ENCODE results near the gene VENTX.
"Not testable (repeated sequence)": the region's sequence is repeated elsewhere in the genome, so short reads cannot be mapped to it uniquely, and the experiment has no call there.

The VENTX gene

DNA sequence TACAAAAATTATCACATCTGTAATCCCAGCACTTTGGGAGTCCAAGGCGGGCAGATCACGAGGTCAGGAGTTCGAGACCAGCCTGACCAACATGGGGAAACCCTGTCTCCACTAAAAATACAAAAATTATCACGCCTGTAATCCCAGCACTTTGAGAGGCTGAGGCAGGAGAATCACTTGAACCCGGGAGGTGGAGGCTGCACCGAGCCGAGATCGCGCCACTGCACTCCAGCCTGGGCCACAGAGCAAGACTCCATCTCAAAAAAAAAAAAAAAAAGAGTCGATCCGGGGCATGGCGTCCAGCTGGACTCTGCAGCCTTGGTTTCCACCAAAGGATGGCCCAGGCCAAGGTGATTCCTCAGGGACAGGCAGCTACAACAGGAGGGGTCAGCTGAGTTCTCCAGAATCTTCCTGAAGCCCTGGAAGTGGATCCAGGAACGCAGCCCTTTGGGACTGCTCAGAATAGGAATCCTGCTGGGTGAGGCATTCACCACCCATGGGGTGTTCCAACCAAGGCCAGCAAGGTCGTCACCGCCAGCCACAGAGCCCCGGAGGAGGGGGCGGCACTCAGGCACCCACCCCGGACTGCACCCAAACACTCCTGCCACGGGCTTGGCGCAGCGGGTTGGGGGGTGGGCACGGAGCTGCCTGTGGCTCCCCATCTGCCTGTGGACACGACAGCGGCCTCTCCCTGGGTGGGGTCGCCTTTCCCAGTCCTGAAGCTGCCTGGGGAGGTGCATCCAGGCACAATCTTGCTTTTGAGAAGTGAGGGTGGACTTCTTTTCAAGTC, 19.7 kb upstream of the VENTX start:
- DNase-seq, result no peak

DNA sequence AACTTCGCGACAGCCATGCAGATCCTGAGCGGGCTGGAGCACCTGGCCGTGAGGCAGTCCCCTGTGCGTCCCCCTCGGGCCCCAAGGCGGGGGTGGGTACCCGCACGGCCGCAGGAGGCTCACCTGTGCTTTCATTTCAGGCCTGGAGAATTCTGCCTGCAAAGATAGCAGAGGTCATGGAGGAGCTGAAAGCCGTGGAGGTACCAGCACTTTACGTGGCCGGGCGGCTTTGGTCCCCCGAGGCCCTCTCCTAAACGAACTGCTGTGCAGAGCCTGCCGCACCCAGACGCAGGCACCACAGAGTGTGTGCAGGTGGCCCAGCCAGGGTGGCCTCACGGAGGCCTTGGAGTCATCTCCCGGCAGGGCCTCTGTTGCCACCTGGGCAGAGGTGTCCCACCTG, 18.8 kb upstream of the VENTX start:
- no peak for DNase-seq

DNA sequence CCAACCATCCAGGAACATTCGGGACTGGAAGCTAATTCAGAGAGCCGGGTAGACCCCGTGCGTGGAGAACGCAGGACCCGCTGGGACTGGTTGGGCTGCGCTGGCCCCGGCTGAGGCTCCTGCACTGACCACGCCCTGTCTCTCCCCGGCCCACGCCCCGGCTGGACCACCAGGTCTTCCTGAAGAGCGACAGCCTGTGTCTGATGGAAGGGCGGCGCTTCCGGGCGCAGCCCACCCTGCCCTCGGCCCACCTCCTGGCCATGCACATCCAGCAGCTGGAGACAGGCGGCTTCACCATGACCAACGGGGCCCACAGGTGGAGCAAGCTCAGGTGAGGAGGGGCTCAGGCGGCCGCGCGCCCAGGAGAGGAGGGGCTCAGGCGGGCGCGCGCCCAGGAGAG, 17.9 kb upstream of the VENTX start:
- DNase-seq, result no peak

- DNase-seq, result no peak
These were observed 16.3 kb upstream of the VENTX start for GRCh38 chr10:133221331-133221730.

GRCh38 chr10:133221756-133222155, 15.9 kb upstream of the VENTX start:
- not testable (repeated sequence) for DNase-seq

DNA sequence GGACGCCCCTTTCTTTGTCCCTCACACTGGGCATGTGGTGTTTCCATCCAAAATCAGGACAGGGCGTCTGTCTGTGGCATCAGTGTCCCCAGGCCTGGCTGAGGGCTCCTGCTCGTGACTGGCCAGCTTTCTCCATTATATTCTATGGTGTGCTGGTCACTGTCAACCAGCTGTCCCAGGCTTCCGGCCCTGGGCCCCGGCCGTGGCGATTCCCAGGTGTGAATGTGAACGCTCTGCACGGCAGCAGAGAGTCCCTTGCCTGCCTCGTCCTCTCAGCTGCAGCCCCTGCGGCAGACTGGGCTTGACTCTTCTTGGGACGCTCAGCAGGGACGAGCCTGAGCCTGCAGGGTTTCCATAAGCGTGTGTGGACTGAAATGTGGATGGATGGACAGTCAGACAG, 13.6 kb upstream of the VENTX start:
- DNase-seq, result no peak

DNA sequence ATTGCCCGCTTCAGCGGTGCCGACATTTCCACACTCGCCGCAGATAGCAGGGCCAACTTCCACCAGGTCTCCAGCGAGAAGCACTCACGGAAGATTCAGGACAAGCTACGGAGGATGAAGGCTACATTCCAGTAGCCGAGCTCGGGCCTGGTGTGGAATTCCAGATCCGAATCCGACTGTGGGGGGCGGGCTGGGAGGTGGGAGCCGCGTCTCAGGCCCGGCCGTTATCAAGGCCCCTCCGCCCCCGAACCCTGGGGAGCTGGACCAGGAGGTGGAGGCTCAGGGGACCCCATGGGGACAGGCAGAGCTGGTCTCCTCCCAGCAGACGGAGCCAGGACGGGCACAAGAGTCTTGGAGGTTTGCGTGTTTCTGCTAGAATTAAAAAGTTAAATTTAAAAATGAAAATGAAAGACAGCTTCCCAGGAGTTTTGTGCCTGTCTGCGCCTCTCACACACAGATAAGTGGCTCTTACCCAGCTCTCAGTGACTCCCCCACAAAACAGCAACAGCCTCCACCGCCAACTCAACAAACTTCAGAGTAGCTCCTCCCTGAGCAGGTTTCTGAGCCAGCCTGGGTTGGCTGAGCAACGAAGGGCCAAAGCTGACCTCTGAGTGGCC, 12.8 kb upstream of the VENTX start:
- DNase-seq, result no peak

GRCh38 chr10:133225707-133226191, 11.9 kb upstream of the VENTX start:
- no peak for DNase-seq

- no peak for DNase-seq
These were observed 11.3 kb upstream of the VENTX start for GRCh38 chr10:133226251-133226808.

GRCh38 chr10:133227256-133227655, 10.4 kb upstream of the VENTX start:
- no peak for DNase-seq

DNA sequence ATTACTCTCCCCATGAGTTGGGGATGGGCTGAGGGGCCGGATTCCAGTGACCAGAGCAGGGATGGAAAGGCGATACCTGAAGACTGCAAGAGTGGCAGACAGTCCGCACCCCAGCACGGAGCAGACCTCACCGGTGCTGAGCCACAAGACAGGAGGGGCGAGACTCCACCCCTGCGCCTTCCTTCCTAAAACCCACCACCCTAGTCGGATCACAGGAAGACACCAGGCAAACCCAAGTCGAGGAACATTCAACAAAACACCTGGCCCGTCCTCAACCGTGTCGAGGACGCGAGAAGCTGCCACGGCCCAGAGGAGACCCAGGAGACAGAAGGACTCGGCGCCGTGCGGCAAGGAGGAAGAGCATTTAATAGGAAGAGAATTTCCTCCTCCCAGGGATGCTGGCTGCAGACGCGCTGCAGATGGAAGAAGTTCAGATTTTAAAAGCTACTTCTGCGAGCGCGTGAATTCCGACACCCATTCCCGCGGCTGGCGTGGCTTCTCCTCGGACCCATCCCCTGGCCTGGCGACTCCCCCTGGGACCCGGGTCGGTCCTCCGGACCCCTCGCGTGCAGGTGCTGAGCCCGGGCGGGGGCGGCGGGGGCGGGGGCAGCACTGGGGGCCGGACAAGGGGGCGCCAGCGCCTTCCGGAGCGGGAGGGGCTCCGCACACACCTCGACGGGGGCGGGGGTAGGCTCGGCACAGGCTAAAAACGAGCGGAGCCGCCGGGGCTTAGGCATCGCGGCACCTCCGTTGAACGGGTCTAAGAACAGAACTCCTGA, 8.2 kb upstream of the VENTX start:
- DNase-seq, result no peak

DNA sequence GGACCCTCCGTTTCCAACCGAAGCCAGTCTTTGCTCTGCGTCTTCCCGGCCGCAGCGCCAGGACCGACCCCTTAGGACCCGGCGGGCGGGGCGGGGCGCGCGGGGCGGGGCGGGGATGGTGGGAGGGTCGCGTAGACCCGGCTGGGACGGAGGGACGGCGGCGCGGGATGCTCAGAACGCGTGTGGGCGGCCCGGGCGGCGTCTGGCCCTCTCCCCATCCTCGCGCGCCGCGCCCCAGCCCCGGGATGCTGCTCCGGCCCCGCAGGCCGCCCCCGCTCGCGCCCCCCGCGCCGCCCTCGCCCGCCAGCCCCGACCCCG, 7.7 kb upstream of the VENTX start, which contains the start of gene UTF1:
Gene UTF1 (plus strand): TSS at position 174 of the 318 bp plus-strand sequence. CDS start 72 bp downstream, at position 246.
- DNase-seq, result no peak

DNA sequence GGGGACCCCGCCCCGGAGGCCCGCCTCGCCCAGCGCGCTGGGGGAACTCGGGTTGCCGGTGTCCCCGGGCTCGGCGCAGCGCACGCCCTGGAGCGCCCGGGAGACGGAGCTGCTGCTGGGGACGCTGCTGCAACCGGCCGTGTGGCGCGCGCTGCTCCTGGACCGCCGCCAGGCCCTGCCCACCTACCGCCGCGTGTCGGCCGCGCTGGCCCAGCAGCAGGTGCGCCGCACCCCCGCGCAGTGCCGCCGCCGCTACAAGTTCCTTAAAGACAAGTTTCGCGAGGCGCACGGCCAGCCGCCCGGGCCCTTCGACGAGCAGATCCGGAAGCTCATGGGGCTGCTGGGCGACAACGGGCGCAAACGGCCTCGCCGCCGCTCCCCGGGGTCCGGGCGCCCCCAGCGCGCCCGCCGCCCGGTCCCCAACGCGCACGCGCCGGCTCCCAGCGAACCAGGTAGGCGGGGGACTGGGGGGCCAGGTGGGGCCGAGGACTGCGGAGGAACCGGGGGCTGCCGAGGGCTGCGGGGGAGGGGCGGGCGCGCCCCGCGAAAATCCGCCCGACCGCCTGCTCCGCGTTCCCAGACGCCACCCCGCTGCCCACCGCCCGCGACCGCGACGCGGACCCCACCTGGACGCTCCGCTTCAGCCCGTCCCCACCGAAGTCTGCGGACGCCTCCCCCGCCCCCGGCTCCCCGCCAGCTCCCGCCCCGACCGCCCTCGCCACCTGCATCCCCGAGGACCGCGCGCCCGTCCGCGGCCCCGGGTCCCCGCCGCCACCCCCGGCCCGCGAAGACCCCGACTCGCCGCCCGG, 7.1 kb upstream of the VENTX start:
- DNase-seq, result peak; percentile 22

- no peak for DNase-seq
These were observed 6.3 kb upstream of the VENTX start for GRCh38 chr10:133231244-133231945.

DNA sequence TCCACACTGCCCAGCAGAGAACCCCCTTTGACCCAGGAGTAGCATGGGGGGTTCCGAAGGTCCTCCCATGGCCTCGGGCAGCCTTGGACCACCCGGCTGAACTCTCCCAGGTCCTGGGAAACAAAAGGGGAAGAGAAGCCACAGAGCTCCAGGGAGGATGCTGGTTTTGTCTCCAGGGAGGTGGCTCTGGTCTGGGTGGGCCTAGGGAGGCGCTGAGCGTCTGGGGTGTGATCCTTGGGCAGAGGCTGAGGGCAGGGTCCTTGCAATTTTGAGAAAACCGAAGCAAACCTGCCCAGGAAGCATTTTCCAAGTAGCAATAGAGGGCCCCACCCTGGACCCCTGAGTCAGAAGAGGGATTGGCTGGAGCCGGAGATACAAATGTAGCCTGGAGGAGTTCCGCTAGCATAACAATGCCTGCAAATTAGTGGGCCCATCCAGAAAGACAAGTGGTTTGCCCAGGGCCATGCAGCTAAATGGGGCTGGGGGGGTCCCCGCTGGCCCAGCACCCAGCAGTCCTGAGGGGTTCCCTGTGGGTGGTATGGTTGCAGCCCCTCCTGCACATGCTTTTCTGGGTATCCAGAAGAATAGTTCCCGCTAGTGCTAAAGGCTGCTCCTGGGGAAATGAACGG, 5.6 kb upstream of the VENTX start:
- DNase-seq, result no peak

- not testable (repeated sequence) for DNase-seq
These were observed 2.9 kb upstream of the VENTX start for GRCh38 chr10:133234796-133235195.

- DNase-seq, result no peak
These were observed 2.3 kb upstream of the VENTX start for GRCh38 chr10:133235265-133235855.

DNA sequence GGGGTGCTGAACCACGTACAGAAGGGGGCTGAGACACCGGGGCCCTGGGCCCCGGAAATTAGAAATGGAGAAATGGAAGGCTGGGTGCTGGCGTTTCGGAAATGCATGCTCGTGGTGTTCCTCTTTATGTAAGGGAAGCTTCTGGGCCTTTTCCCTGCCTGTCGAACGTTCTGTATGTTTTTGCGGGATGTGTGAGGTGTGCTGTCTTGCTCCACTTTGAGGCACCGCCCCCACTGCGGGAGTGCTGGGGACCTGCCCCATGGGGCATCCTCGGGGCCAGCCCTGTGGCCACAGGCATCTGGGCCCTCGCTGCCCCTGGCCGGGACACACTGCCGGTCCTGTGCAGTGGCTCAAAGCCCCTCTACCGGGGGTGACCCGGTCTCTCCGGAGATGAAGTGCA, 1.7 kb upstream of the VENTX start:
- DNase-seq, result no peak

GRCh38 chr10:133236401-133237240, 1.0 kb upstream of the VENTX start:
- peak; percentile 30 for DNase-seq

- DNase-seq, result no peak
These were observed 441 bp upstream of the VENTX start for GRCh38 chr10:133237241-133237587.
